Measurements from ENCODE around the gene SKI.

Gene SKI

GRCh38 chr1:2228157-2228594 lies at the start of gene SKI:
TSS of gene SKI (plus strand) at chr1:2228319. CDS start at chr1:2228767, 448 bp downstream.
- no peak for DNase-seq

DNA sequence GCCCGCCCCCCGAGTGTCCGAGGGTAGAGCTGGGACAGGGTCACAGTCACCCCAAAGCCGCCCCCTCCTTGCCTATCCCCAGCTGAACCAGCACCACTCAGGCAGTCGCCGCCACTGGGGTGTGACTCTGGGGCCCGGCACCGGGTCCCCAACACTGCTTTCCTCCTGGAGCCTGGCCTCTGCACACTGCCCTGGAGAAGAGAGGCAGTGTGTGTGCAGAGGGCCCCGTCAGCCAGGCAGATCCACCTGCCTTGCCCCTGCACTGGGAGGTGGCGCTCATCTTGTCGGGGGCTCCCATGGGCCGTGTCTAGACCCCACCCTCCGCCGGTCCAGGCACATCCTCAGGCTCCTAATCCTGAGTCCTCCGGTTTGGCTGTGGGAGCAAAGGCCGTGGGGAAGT lies 49.2 kb upstream of the SKI start:
- DNase-seq: no peak

DNA sequence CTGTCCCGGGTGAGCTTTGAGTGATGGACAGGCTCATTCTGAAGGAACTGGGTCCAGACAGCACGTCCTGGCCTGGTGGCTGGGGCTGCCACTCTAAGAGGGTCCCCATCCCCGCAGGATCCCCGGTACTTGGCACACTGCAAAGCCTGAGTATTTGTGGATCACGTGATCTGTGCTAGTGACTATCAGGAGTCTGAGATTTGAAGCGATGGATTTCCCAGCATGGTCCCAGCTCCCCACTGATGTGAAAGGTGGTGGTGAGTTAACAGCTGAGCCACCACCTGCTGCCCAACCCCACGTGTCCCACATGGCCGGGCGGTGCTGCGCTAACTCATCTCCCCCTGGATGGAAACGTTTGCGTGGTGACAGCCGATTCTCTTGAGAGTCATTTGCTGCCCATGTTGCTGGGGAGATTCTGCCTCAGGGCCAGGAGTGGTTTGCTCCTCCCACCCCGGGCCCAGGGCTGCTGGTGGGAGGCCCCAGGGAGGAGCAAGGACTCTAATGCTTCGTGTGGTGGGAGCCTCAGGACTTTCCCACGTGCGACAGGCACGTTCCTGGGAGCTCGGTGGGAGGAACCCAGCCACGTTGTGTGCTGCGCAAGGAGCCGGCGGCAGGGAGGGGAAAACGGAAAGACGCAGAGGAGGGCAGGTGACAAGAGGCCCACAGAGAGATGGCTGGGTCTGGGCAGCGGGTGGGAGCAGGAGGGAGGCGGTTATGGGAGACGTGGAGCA lies 48.7 kb upstream of the SKI start:
- no peak for DNase-seq

DNA sequence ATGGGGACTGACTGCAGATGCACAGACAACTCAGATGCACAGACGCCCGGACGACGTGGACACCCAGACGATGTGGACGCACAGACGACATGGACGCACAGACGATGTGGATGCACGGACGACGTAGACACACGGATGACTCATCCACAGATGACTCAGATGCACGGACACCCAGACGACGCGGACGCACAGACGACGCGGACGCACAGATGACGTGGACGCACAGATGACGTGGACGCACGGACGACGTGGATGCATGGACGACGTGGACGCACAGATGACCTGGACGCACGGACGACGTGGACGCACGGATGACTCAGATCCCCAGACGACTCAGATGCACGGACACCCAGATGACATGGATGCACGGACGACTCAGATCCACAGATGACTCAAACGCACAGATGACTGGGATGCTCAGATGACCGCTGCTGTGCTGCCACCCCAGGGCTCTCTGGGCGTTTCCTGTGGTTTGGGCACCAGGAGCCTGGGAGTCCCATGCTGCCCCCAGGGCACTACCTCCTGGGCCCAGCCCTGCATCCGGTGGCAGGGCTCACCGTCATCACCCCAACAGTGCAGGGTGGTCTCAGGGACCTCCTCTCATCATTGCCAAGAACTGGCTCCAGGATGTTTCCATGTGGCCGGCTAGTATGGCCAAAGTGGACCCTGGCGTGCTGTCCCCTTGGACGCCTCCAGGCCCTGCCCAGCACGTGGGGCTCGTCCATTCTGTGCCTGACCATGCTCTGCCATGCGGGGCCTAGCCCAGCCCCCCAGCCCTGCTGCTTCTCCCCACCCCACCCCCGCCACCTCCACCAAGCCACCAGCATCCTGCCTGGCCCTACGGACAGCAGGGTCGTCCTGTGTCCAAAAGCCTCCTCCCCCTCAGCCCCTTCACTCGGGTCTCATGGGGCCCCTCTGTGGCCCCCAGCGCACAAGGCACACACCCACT lies 47.5 kb upstream of the SKI start:
- DNase-seq: no peak

DNA sequence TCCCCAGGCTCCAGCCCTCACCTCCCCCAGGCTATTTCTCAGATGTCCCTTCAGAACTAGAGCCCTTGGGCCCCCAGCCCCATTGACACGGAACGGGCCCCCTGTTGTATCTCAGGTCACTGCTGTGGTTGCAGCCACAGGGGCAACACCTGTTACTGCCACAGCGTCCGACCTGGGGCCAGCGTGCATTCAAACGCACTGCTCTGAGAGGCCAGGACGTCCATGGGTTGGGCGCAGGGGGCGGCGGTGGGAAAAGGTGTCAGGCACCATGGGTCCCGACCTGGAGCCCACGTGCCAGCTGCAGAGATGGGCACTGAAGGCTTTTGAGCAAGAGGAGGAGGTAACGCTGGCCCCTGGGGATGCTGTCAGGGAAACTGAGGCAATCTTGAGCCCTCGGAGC lies 46.8 kb upstream of the SKI start:
- DNase-seq: no peak

GRCh38 chr1:2181752-2182151 lies 46.4 kb upstream of the SKI start:
- DNase-seq: no peak

GRCh38 chr1:2182376-2182775 lies 45.7 kb upstream of the SKI start:
- no peak for DNase-seq

GRCh38 chr1:2183937-2184334 lies 44.2 kb upstream of the SKI start:
- no peak for DNase-seq

- no peak for DNase-seq
Measured at GRCh38 chr1:2184531-2184930, 43.6 kb upstream of the SKI start.

DNA sequence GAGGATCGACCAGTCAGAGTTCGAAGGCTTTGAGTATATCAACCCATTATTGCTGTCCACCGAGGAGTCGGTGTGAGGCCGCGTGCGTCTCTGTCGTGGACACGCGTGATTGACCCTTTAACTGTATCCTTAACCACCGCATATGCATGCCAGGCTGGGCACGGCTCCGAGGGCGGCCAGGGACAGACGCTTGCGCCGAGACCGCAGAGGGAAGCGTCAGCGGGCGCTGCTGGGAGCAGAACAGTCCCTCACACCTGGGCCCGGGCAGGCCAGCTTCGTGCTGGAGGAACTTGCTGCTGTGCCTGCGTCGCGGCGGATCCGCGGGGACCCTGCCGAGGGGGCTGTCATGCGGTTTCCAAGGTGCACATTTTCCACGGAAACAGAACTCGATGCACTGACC lies 43.2 kb upstream of the SKI start:
- no peak for DNase-seq

DNA sequence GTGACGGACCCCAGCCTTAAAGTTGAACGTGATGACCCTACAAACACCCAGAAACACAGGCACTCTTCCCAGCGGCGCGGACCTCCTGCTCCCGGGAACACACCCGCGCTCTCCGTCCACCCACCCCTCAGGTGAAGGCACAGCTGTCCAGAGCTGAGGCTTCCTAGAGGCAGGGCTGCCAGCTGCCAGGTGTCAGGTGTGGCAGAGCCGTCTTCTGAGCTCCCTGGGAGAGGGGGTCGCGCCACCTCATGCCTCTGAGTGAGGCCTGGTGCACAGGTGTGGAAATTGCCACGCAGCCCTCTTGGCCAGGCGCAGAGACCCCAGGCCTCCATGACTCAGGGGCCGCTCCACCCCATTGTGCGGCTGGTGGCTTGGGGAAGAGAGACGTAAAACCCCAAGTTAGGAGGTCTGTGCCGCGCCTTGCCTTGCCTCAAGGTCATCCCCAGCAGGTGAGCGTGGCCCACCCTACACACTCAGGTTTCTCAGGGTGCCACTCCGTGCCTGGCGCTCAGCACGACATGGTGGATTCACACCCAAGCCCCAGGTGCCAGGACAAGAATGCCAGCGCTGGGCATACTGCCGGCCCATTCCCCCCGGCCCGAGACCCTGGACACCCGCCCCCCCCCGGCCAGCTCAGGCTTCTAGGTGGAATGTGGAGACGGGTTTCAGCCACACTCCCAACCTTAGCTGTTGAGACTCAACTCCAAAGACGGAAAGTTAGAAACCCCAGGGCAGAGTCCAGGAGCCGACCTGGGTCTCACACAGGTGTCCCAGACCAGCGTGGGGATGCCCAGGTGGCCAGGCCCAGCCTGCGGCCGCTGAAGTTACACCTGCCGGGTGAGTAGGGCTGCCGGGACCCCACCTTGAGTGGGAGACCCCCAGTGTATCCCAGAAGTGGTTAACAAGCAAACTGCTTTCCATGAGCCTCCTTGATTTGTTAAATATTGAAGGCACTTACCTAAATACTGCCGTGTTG lies 42.0 kb upstream of the SKI start:
- no peak for DNase-seq

DNA sequence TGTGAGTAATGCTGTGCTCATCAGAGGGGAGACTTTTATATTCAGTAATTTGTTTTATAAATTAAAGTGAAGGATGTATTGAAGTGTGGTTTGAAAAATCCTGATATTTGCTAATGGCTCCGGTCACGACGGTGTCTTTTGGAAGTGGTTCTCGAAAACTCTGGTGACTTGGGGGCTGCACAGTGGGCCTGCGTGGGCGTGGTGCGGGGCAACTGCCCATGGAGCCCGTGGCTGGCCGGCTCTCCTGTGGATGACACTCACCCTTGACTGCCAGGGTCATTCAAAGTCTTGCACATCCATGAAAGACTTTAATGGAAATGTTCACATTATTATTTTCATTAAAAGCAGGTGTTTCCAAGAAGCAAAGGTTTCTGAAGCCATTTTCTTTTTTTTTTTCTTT lies 41.2 kb upstream of the SKI start:
- no peak for DNase-seq

DNA sequence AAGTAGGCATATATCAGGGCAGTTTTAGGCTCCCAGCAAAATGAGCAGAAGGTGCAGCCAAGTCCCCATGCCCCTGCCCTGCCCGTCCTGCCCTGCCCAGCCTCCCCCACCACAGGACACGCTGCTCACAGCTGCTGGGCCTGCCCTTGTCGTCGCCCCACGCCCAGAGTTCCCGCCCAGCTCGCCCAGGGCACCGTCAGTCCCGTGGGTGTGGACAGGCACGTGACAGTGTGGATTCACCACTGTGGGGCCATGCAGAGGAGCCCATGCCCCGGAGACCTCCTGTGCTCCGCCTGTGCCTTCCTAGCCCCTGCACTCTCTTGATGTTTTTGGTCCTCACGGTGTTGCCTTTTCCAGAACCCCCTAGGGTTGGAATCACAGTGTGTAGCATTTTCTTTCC lies 40.5 kb upstream of the SKI start:
- no peak for DNase-seq

DNA sequence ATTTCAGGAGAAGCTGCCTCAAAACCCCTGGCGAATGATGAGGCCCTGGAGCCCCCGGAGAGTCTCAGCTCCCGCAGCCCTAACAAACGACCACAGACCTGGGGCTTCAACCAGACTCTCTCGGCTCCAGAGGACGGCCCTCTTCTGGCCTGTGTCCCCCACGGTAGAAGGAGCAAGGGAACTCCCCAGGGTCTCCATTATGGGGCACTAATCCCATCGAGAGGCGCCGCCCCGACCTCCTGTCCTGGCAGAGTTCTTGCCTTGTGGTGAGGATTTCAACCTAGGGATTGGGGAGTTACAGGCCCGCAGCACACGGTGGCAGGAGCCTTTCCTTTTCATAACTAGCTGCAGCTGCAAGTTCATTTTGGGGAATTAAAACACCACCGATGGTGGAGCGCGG lies 39.8 kb upstream of the SKI start:
- no peak for DNase-seq

GRCh38 chr1:2189459-2190425 lies 38.4 kb upstream of the SKI start:
- peak; percentile 40 for DNase-seq

DNA sequence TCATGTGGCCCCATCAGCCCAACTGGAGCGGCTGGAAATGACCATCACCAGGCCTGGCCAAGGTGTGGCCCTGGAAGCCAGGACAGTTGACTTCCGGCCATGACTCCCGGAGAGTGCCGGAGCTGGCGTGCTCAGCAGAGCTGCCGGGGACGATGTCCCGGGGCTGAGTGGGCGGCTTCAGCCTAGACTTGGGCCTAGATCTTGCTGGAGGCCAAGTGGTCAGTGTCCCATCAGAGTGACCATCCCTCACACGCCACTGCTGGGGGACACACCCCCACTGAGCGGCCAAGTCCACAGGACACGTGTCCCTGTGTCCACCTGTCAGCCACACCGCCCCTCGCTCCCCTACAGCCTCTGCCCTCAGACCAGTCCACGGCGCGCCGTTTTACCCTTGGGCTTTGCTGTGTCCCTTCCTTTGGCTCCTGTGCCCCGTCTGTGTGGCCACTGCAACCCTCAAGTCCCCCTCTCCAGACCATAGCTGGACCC lies 37.6 kb upstream of the SKI start:
- DNase-seq: no peak

- no peak for DNase-seq
Measured at GRCh38 chr1:2192031-2192995, 35.8 kb upstream of the SKI start.

GRCh38 chr1:2193514-2194281 lies 34.4 kb upstream of the SKI start:
- no peak for DNase-seq

DNA sequence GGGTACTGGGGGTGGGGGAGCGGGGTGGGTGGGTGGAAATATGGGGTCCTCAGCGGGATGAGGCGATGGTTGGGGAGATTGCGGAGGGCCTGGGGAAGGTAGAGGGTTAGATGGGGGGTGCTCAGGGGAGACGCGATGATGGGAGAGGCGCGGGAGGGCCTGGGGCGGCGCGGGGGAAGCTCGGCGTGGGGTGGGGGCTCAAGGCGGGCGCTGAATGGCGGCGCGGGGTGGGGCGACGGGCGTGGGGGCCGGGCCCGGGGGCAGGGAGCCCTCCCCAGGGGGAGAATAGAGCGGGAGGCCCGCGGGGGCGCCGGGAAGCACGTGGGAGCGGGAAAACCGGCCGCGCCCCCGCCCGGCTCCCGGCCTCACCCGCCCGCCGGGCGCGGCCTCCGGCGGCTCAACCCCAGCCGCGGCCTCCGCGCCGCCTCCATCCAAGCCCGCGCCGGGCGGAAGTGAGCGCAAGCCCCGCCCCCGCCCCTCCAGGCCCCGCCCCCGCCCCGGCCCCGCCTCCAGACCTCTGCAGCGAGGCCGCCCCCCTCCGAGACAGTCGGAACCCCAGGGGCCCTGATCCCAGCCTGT lies 33.7 kb upstream of the SKI start, which contains the start of gene FAAP20:
FAAP20 (minus strand) TSS at position 454 of the 579 bp plus-strand sequence; CDS start at position 431, 23 bp downstream.
- DNase-seq: peak; percentile 77

Data from NK-92 treated with Interleukin-12 subunit alpha and Interleukin-12 subunit beta, amount 100 ng/mL, for 24 hours (cell line).